ENCODE results near the gene C1GALT1.
"Not testable (repeated sequence)": the region's sequence is repeated elsewhere in the genome, so short reads cannot be mapped to it uniquely, and the experiment has no call there.

C1GALT1 gene

GRCh38 chr7:7239346-7239745 lies 57.0 kb downstream of the C1GALT1 start:
- no peak for DNase-seq

- no peak for DNase-seq
Measured at GRCh38 chr7:7242899-7243298, 60.6 kb downstream of the C1GALT1 start.

DNA sequence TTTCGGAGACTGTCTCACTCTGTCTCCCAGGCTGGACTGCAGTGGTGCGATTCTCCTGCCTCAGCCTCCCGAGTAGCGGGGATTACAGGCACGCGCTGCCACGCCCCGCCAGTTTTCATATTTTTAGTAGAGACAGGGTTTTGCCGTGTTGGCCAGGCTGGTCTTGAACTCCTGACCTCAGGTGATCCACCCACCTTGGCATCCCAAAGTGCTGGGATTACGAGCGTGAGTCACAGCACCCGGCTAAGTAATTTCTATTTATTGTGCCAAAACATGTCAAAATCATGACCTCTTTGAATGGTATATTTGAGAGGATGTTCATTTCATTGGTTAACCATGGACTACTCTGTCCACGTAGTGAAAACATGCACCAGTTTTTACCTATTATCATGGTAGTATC lies 62.9 kb downstream of the C1GALT1 start:
- not testable (repeated sequence) for DNase-seq

DNA sequence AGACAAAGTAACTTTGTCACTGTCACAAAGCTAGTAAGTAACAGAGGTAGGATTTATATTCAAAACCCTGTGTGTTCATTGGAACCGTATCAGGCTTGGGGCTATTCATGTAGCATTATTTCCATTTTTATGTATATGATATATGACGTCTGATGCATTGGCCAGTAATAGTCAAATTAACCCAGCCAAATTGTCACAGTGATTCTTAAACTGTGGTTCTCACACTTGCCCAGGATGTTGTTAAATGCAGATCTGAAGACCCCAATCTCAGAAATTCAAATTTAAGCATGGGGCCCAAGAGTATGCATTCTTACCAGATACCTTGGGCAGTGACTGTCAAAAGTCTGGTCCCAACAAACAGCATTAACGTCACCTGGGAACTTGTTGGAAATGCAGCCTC lies 63.9 kb downstream of the C1GALT1 start:
- no peak for DNase-seq

- DNase-seq: no peak
Measured at GRCh38 chr7:7247658-7248057, 65.3 kb downstream of the C1GALT1 start.

DNA sequence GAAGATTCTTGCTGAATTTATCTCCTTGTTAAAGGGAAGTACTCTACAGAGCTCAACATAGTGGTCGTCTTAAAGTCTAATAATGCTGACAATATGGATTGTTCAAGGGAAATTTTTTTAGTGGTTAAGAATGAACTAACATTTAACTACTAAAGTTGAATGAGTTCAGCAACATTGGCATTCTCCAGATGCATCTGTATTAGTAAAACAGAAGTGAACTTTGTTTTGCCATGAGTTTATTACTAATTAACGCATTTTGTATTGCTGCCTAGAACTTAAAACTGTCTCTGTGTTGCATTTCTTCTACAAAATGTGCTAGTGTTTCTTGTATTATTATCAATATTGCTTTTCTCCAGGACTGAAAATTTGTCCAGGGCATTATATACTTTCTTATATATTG lies 67.5 kb downstream of the C1GALT1 start:
- no peak for DNase-seq

DNA sequence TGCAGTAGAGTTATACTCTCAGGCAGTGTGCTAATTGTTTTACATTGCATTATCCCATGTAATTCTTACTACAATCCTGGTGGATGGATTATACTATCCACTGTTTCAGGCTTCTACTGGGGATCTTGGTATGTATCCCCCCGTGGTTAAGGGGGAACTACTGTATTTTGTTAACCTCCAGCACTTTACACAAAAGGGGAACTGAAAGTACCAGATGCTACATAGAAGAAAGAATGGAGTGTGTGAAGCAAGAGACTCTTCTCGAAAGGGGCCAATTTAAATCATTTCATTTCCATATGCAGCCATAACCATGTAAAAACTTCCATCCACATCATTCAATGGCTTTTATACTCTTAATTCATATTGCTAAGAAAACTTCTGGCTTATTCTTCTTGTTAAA lies 69.4 kb downstream of the C1GALT1 start:
- DNase-seq: no peak

DNA sequence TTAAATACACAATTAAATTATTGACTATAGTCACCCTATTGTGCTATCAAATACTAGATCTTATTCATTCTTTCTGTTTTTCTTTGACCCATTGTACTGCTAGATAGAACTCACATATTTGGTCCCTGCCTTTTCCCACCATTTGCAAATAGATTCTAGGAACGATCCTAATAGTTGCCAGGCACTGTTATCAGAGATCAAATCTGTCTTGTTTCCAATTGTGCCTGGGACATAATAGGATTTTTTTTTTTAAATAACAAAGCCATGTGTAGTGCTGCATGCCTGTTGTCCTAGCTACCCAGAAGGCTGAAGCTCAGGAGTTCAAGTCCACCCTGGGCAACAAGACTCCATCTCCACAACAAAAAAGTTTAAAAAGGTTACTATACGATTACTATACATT lies 72.0 kb downstream of the C1GALT1 start:
- DNase-seq: no peak

DNA sequence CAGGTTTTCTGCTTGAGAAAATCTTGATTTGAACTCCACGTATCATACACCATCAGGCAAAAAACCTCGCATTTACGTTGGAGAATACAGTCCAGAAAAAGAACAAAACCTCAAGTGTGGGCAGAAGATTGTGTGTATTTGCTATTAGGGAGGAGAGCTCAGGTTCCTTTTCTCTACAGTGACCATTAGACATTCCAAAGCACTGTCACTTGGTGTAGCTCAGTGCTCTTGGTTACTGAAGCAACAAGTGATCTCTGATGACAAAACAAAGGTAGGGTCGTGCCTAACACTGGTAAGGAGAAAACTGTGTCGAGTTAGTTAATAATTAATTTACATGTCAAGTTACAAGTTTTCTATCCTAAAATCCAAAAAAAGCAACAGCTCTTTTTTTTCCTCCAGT lies 72.6 kb downstream of the C1GALT1 start:
- no peak for DNase-seq

- DNase-seq: no peak
Measured at GRCh38 chr7:7256731-7257274, 74.5 kb downstream of the C1GALT1 start.

GRCh38 chr7:7257899-7258692 lies 75.8 kb downstream of the C1GALT1 start:
- DNase-seq: no peak

GRCh38 chr7:7261863-7262262 lies 79.5 kb downstream of the C1GALT1 start:
- no peak for DNase-seq

GRCh38 chr7:7263297-7264230 lies 81.2 kb downstream of the C1GALT1 start:
- DNase-seq: no peak

DNA sequence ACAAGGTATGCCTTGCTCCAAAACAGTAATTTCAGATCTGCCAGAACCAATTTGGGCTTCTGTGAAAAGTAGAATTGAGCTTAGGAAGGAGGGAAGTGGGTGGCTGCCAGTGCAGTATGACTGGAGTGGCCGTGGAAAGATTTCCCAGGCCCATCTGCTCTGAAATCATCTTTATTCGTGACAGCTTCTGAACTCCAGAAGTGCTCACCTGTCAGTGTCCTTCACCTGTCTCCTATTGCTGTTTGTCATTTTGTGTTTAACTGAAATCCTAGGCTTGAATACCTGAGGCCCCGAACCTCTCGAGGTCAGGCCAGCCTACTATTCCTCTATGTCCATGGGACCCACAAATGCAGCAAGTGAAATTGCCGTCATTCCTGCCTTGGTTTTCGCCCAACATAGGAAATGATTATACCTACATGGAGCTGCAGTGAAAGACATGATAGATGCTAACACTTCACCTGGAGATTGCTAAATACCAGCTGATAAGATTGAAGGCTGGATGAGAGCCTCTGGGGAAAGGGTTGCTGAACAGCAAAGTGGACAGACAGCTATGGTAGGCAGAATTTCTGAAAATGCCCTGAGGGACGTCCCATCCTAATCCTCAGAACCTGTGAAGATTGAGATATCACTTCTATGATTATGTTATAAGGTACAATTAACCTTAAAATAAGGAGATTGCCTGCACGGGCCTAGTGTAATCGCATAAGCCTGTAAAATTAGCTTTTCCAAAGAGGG lies 82.1 kb downstream of the C1GALT1 start:
- DNase-seq: no peak

GRCh38 chr7:7265081-7266075 lies 83.0 kb downstream of the C1GALT1 start:
- DNase-seq: no peak

DNA sequence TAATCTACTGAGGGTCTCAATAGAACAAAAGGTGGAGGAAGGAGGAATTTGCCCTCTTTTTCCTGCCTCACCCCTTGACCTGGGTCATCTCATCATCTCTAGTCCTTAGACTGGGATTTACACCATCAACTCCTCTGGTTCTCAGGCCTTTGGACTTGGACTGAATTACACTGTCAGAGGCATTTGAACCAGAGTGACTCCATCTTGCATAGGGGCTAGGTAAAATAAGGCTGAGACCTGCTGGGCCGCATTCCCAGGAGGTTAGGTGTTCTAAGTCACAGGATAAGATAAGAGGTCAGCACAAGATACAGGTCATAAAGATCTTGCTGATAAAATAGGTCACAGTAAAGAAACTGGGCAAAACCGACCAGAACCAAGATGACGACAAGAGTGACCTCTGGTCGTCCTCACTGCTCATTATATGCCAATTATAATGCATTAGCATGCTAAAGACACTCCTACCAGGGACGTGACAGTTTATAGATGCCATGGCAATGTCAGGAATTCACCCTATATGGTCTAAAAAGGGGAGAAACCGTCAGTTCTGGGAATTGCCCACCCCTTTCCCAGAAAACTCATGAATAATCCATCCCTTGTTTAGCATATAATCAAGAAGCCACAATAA lies 84.0 kb downstream of the C1GALT1 start:
- no peak for DNase-seq

- DNase-seq: no peak
Measured at GRCh38 chr7:7271094-7271874, 88.9 kb downstream of the C1GALT1 start.

- DNase-seq: no peak
Measured at GRCh38 chr7:7272294-7272693, 90.0 kb downstream of the C1GALT1 start.

DNA sequence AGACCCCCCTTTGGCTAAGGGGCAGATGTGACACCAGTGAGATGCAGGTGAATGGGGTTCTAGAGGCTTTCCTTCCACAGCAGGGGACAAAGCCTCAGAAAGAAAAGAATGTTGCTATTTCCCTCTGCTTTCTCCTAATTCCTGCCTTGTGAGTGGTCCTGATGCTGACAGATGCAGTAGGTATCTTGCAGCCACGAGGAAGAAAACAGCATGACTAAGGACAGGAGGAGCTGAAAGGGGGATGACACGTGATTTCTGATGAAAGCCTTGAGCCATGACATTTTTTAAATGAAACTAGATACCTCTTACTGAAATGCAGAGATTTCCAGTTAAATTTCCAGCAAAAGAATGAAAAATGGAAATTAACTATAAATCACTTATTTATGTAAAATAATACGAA lies 92.4 kb downstream of the C1GALT1 start:
- DNase-seq: no peak

DNA sequence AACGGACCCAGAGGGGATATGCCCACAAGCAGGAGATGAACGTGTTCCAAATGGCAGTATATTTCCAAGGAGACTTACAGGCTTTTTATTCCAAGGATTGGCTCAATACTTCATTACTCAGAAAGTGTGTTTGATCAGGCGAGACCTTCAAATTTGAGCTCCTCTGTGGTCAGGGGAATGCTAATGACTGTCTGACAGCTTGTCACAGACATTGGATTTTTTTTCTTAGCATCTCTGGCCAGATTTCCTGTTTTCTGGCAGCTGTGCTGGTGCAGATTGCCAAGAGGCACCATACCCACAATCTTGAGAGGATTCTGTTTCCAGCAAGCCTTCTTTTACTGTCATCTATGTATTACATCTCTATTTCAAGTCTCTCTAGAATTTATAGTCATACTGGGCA lies 93.8 kb downstream of the C1GALT1 start:
- DNase-seq: no peak

Measured in stimulated activated CD4-positive, alpha-beta T cell treated with anti-CD3 and anti-CD28 coated beads, Interleukin-4, amount 100 ng/mL, for 24 hours (primary cell).